CD8-positive, alpha-beta memory T cell (primary cell): Measurements from ENCODE around the gene SNX10. TPM values are rescaled to one million over a fixed set of nuclear protein-coding genes. Genes with fewer than 3 reads are reported as not detected.

ENCODE experiments used
- CTCF ChIA-PET: fragments of 350-600 bp; sonication (Branson Sonifier 250); formaldehyde crosslinking; loops from one replicate; lab custom pipeline; 2021; ENCODE audit warnings: antibody characterized with exemption; lab: Charles Lee
- POLR2A ChIA-PET: fragments of 350-600 bp; sonication (Branson Sonifier 250); formaldehyde crosslinking; loops from one replicate; lab custom pipeline; 2021; ENCODE audit warnings: antibody characterized with exemption; lab: Charles Lee
- DNase-seq, 5 donors: peaks; one replicate each; pipeline versions ENCODE4 v3.0.0 to v3.0.0-alpha.2; 2020 to 2022; ENCODE audit warnings: mixed read lengths in 1 of 5
- H3K27ac ChIP-seq: one replicate; pipeline ENCODE4 v1.7.0; 2013; ENCODE audit warnings: low read depth, mild to moderate bottlenecking, low read length, moderate library complexity
- H3K27me3 ChIP-seq: 2 replicates; pipeline ENCODE4 v1.7.0; 2013; ENCODE audit warnings: low read length, mild to moderate bottlenecking; ENCODE audit not compliant: insufficient read depth, poor library complexity, severe bottlenecking
- H3K36me3 ChIP-seq: 2 replicates; pipeline ENCODE4 v1.7.0; 2013; ENCODE audit warnings: mild to moderate bottlenecking, low read length, moderate library complexity; ENCODE audit not compliant: insufficient read depth
- H3K4me1 ChIP-seq: 2 replicates; pipeline ENCODE4 v1.7.0; 2013; ENCODE audit warnings: mild to moderate bottlenecking, low read length, moderate library complexity; ENCODE audit not compliant: insufficient read depth
- H3K4me3 ChIP-seq: 2 replicates; pipeline ENCODE4 v1.7.0; 2013; ENCODE audit warnings: mild to moderate bottlenecking, low read length
- H3K9me3 ChIP-seq: 2 replicates; pipeline ENCODE4 v1.7.0; 2013; ENCODE audit warnings: mild to moderate bottlenecking, low read length
- H3K27ac Mint-ChIP-seq, 8 donors: one replicate each; pipeline ENCODE4 v1.8.0; 2020 to 2021; ENCODE audit warnings: mixed read lengths in 8 of 8, mild to moderate bottlenecking in 6 of 8, inconsistent platforms in 3 of 8, moderate library complexity in 3 of 8
- H3K27me3 Mint-ChIP-seq, 2 donors: one replicate each; pipeline ENCODE4 v1.8.0; 2020 to 2021; ENCODE audit warnings: mixed read lengths in 2 of 2, mild to moderate bottlenecking in 1 of 2, moderate library complexity in 1 of 2
- H3K36me3 Mint-ChIP-seq, 3 donors: one replicate each; pipeline ENCODE4 v1.8.0; 2020 to 2021; ENCODE audit warnings: mixed read lengths in 3 of 3, inconsistent platforms in 1 of 3, mild to moderate bottlenecking in 1 of 3
- H3K4me1 Mint-ChIP-seq, 3 donors: one replicate each; pipeline ENCODE4 v1.8.0; 2020 to 2021; ENCODE audit warnings: mixed read lengths in 3 of 3, inconsistent platforms in 1 of 3, mild to moderate bottlenecking in 1 of 3
- H3K4me3 Mint-ChIP-seq, 7 donors: one replicate each; pipeline ENCODE4 v1.8.0; 2020 to 2021; ENCODE audit warnings: mixed read lengths in 7 of 7, mild to moderate bottlenecking in 6 of 7, moderate library complexity in 4 of 7, inconsistent platforms in 2 of 7
- H3K9me3 Mint-ChIP-seq, 5 donors: one replicate each; pipeline ENCODE4 v1.8.0; 2020 to 2022; ENCODE audit warnings: mixed read lengths in 5 of 5, mild to moderate bottlenecking in 3 of 5, moderate library complexity in 2 of 5, inconsistent platforms in 1 of 5
- polyA plus RNA-seq: library from polyadenylated mRNA; unstranded; fragments of 300-500 nt; fragmentation: Illumina TruSeq; gene quantifications from one replicate; pipeline ENCODE4 v1.2.3, GENCODE V29; 2021
- total RNA-seq, 2 experiments: library from RNA; stranded (reverse); gene quantifications; one replicate each; pipeline ENCODE4 v1.2.3, GENCODE V29; 2021

Gene SNX10
- total and polyA plus RNA-seq, 3 experiments from 2014 or later, result 30.9 to 45.0 (median 40.5) TPM

- H3K27me3 Mint-ChIP-seq, result peaks cover 16 to 73% of the 10 kb centered on the region in 2 donors
- Histone ChIP-seq H3K9me3 (no peaks in the 10 kb centered on the region), H3K27ac (no peak overlapping the region), H3K4me3 (peak overlapping the region; percentile 35), H3K4me1 (no peaks in the 10 kb centered on the region), H3K27me3 (peaks cover 15% of the 10 kb centered on the region), H3K36me3 (no peaks in the 10 kb centered on the region)
- peaks cover 0 to 2% (median 0%) of the 10 kb centered on the region in 3 donors for H3K36me3 Mint-ChIP-seq
- peak overlapping the region; percentile 82 to 93 (median 87) for H3K4me3 Mint-ChIP-seq
- DNase-seq, result peak in 1 of 5 donors; percentile 11
- peak overlapping the region in 2 of 8 donors; percentile 45 to 49 for H3K27ac Mint-ChIP-seq
- no peaks in the 10 kb centered on the region for H3K9me3 Mint-ChIP-seq
- peaks cover 10 to 17% (median 11%) of the 10 kb centered on the region in 3 donors for H3K4me1 Mint-ChIP-seq
- ChIA-PET CTCF (no interaction called here), POLR2A (no interaction called here)
Observed at GRCh38 chr7:26398756-26399509, 107.3 kb downstream of the SNX10 start.

GRCh38 chr7:26399736-26400135 lies 108.1 kb downstream of the SNX10 start:
- POLR2A ChIA-PET, result no interaction called here

DNA sequence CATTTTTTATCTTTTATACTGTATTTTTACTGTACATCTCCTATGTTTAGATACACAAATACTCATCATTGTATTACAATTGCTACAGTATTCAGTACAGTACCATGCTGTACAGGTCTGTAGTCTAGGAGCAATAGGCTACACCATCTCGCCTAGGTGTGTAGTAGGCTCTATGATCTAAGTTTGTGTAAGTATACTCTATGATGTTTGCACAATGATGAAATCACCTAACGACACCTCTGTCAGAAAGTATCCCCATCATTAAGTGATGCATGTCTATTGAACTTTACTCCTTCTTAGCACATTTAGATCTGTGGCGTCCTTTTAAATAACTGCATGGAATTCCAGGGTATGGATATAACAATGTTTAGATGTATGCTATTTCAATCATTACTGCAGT lies 112.0 kb downstream of the SNX10 start:
- H3K4me3 ChIP-seq, result no peak overlapping the region
- H3K9me3 ChIP-seq, result no peaks in the 10 kb centered on the region
- Mint-ChIP-seq H3K36me3 (peaks cover 0 to 1% (median 0%) of the 10 kb centered on the region in 3 donors), H3K4me3 (no peak overlapping the region), H3K27ac (no peak overlapping the region), H3K9me3 (peaks cover 0 to 13% (median 8%) of the 10 kb centered on the region in 5 donors), H3K4me1 (peaks cover 5 to 11% (median 8%) of the 10 kb centered on the region in 3 donors), H3K27me3 (peaks cover 8 to 62% of the 10 kb centered on the region in 2 donors)
- POLR2A ChIA-PET, result no interaction called here
- no peak overlapping the region for H3K27ac ChIP-seq
- no peaks in the 10 kb centered on the region for H3K36me3 ChIP-seq
- H3K4me1 ChIP-seq, result no peaks in the 10 kb centered on the region
- H3K27me3 ChIP-seq, result peaks cover 8% of the 10 kb centered on the region
- CTCF ChIA-PET, result no interaction called here
- DNase-seq, result no peak

More at GRCh38 chr7:26399736-26400135, 108.1 kb downstream of the SNX10 start:
- Histone ChIP-seq H3K36me3 (no peaks in the 10 kb centered on the region), H3K27me3 (peaks cover 14% of the 10 kb centered on the region), H3K9me3 (no peaks in the 10 kb centered on the region), H3K27ac (no peak overlapping the region), H3K4me3 (no peak overlapping the region), H3K4me1 (no peaks in the 10 kb centered on the region)
- Mint-ChIP-seq H3K27me3 (peaks cover 17 to 73% of the 10 kb centered on the region in 2 donors), H3K36me3 (no peaks in the 10 kb centered on the region), H3K9me3 (no peaks in the 10 kb centered on the region), H3K4me3 (peak overlapping the region; percentile 30 to 91 (median 86)), H3K4me1 (peaks cover 10 to 17% (median 11%) of the 10 kb centered on the region in 3 donors), H3K27ac (no peak overlapping the region)
- CTCF ChIA-PET, result no interaction called here
- no peak for DNase-seq

GRCh38 chr7:26404189-26404996 lies 112.7 kb downstream of the SNX10 start:
- H3K4me1 Mint-ChIP-seq, result peaks cover 0 to 3% (median under 1%) of the 10 kb centered on the region in 3 donors
- Histone ChIP-seq H3K9me3 (no peaks in the 10 kb centered on the region), H3K36me3 (no peaks in the 10 kb centered on the region), H3K4me1 (no peaks in the 10 kb centered on the region), H3K27ac (no peak overlapping the region), H3K4me3 (no peak overlapping the region), H3K27me3 (peaks cover 8% of the 10 kb centered on the region)
- CTCF ChIA-PET, result interaction anchor here (1.4 kb wide), 1 partner anchor 27 kb away, joined by 5 read pairs; no protein-coding TSS in a partner anchor
- no peak for DNase-seq
- H3K27me3 Mint-ChIP-seq, result peaks cover 5 to 59% of the 10 kb centered on the region in 2 donors
- POLR2A ChIA-PET, result no interaction called here
- H3K36me3 Mint-ChIP-seq, result peaks cover 0 to 1% (median 0%) of the 10 kb centered on the region in 3 donors
- H3K4me3 Mint-ChIP-seq, result no peak overlapping the region
- H3K27ac Mint-ChIP-seq, result no peak overlapping the region
- peaks cover 0 to 13% (median 8%) of the 10 kb centered on the region in 5 donors for H3K9me3 Mint-ChIP-seq

- Histone ChIP-seq H3K27me3 (no peaks in the 10 kb centered on the region), H3K36me3 (no peaks in the 10 kb centered on the region), H3K4me3 (no peak overlapping the region), H3K9me3 (no peaks in the 10 kb centered on the region), H3K4me1 (no peaks in the 10 kb centered on the region), H3K27ac (no peak overlapping the region)
- ChIA-PET CTCF (no interaction called here), POLR2A (no interaction called here)
- H3K36me3 Mint-ChIP-seq, result peaks cover 0 to 1% (median 0%) of the 10 kb centered on the region in 3 donors
- H3K4me1 Mint-ChIP-seq, result no peaks in the 10 kb centered on the region
- peaks cover 5 to 55% of the 10 kb centered on the region in 2 donors for H3K27me3 Mint-ChIP-seq
- H3K9me3 Mint-ChIP-seq, result peaks cover 0 to 13% (median 8%) of the 10 kb centered on the region in 5 donors
- no peak overlapping the region for H3K27ac Mint-ChIP-seq
- H3K4me3 Mint-ChIP-seq, result no peak overlapping the region
- no peak for DNase-seq
Observed at GRCh38 chr7:26406433-26406832, 114.8 kb downstream of the SNX10 start.

DNA sequence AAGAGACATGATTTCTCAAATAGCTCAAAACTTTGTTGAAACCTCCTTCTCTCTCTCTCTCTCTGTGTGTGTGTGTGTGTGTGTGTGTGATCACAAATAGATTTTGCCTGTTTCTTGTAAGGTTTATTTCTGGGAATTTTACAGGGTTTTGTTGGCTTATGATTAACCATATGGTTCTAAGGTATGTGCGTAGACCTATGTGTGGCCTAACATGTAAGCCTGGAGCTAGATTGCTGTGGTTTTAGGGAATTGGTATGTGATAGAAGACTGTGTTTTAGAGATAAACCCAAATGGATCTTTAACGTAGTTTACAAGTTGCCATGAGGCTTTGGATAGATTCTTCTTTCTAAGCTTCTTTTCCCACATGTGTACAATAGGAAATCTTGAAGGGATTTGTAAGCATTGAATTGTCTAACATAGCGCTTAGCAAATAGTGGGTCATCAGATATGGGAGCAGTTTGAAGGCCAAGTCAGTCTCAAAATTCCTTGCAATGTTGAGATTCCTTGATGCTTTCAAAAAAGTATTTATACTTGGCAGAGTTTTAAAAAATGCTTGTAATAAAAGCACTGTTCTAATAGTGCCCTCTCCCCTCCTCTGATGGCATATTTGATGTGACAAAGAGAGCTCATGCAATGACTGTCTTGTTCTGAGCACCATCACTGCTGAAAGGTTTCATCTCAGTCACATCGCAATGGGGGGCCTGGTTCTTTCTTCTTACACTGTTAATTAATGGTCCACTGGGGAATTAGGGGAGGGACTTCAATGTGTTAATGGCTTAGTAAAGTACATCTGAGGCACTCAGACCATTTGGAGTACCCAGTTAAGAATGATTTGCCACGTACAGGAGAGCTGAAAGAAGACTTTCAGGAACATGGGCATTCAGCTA lies 118.2 kb downstream of the SNX10 start:
- Mint-ChIP-seq H3K9me3 (peaks cover 0 to 13% (median 8%) of the 10 kb centered on the region in 5 donors), H3K27ac (no peak overlapping the region), H3K27me3 (peaks cover 9 to 66% of the 10 kb centered on the region in 2 donors), H3K4me3 (no peak overlapping the region), H3K36me3 (peaks cover 0 to 1% (median 0%) of the 10 kb centered on the region in 3 donors), H3K4me1 (no peaks in the 10 kb centered on the region)
- H3K27me3 ChIP-seq, result no peaks in the 10 kb centered on the region
- no peak for DNase-seq
- no peaks in the 10 kb centered on the region for H3K4me1 ChIP-seq
- CTCF ChIA-PET, result interaction anchor here (1.2 kb wide), 1 partner anchor 751 kb away, joined by 3 read pairs; no protein-coding TSS in a partner anchor
- no peaks in the 10 kb centered on the region for H3K9me3 ChIP-seq
- no peak overlapping the region for H3K27ac ChIP-seq
- H3K36me3 ChIP-seq, result no peaks in the 10 kb centered on the region
- H3K4me3 ChIP-seq, result no peak overlapping the region
- POLR2A ChIA-PET, result no interaction called here

DNA sequence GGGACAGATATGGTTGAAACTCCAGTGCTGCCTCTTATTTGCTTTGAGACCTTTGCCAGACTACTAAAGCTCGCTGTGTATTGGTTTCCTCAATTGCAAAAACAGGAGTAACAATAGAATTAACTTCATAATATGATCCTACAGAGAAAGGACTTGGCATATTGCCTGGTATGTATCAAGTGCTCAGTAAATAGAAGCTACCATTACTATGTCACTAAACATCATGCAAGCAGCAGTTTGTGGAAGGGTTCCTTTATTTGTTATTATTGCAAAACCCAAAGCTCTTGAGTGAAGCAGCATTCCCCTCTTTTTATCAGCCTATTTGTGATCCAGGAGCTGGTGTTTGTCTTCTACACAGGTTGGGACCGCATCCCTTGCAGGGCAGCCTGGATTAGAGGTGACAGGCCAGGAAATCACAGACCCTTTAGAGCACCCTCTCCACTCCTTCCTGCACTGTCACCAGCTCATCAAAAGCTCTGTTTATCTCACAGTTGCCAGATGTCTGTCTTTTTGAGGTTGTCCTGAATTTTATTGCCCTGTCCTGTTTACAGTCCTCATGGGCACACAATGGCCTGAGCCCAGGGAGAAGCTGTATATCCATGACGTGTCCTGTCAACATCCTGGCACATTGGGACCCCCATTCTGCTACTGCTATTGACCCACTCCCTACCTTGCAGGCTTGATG lies 121.5 kb downstream of the SNX10 start:
- Histone ChIP-seq H3K36me3 (no peaks in the 10 kb centered on the region), H3K4me3 (no peak overlapping the region), H3K4me1 (no peaks in the 10 kb centered on the region), H3K27me3 (no peaks in the 10 kb centered on the region), H3K9me3 (no peaks in the 10 kb centered on the region), H3K27ac (no peak overlapping the region)
- Mint-ChIP-seq H3K4me3 (no peak overlapping the region), H3K4me1 (no peaks in the 10 kb centered on the region), H3K27me3 (peaks cover 11 to 52% of the 10 kb centered on the region in 2 donors), H3K27ac (peak overlapping the region in 1 of 8 donors; percentile 58), H3K36me3 (no peaks in the 10 kb centered on the region), H3K9me3 (peaks cover 0 to under 1% (median 0%) of the 10 kb centered on the region in 5 donors)
- POLR2A ChIA-PET, result no interaction called here
- CTCF ChIA-PET, result no interaction called here
- DNase-seq, result no peak
